Globus pallidus (tissue), 1 donor: ENCODE results near the gene LYPLA2.
A peak's percentile ranks its signal among the peaks of the same experiment; 100 is the strongest.
"Not testable (repeated sequence)": the region's sequence is repeated elsewhere in the genome, so short reads cannot be mapped to it uniquely, and the experiment has no call there.

Source experiments
- DNase-seq: peaks from one replicate; pipeline ENCODE4 v3.0.0-alpha.2; 2015; ENCODE audit warnings: low spot score

LYPLA2 gene

DNA sequence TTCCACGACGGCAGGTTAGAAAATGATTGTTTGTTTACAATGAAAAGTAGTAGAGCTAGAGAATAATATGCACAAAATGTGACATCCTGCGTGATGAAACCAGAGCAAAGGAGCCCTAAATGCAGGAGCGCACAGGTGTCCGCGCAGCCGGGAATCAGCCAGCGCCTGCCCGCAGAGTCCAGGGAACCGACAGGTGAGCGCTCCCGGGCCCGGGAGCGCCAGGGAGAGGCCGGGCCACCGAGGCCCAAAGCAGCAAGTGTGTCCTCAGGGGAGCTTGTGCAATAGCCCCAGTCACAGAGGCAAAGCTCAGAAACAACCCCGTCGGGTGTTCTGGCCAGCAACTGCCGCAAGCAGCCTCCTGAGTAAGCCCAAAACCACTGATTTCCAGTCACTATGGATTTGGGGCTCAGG, 10.4 kb downstream of the LYPLA2 start:
- DNase-seq: no peak

DNA sequence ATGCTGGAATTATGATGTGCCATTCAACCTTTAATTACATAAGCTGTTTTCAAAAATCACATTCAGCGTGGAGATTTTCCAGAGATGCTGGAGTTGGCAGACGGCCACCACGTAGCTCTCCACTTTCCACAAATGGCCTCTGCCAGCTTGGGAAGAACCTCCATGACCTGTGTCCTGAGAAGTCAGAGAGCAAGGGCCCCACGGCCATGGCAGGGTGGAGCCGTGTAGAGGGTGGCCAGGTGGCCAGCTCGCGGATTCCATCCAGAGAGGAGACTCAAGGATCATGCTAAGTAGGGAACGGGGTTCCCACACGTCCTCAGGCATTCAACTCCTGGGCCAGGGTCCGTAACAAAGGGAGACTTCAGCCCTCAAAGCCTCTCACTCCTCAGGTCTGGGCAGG, 10.9 kb downstream of the LYPLA2 start:
- DNase-seq: no peak

DNA sequence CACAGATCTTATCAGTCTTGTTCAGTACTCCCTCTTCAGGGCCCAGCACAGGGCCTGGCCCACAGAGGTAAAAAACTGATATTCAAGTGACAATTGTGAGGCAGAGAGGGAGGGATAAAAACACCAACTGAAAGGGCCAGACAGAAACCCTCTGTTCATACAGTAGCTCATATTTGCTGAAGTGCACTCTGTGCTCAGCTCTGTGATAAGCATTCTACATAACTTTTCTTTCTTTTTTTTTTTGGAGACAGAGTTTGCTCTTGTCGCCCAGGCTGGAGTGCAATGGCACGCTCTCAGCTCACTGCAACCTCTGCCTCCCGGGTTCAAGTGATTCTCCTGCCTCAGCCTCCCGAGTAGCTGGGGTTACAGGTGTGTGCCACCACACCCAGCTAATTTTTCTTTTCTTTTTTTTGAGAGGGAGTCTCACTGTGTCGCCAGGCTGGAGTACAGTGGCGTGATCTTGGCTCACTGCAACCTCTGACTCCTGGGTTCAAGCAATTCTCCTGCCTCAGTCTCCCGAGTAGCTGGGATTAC, 11.9 kb downstream of the LYPLA2 start:
- DNase-seq: not testable (repeated sequence)

DNA sequence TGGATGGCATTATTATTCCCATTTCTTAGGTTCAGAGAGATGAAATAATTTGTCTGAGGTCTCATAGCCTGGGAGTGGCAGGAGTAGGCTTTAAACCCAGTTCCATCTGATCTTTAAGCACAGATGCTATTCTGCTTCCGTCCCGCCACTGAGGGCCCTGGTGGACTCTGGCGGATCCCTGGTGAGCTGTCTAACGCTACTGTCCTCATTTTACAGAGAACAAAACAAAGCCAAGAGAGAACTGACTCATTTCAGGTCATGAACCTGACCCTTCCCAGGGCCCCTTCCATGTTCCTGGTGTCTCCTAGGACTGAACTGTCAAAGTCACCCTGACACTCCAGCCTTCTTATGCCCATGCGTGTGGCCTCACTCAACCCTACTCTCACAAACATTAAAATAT, 12.7 kb downstream of the LYPLA2 start:
- no peak for DNase-seq

DNA sequence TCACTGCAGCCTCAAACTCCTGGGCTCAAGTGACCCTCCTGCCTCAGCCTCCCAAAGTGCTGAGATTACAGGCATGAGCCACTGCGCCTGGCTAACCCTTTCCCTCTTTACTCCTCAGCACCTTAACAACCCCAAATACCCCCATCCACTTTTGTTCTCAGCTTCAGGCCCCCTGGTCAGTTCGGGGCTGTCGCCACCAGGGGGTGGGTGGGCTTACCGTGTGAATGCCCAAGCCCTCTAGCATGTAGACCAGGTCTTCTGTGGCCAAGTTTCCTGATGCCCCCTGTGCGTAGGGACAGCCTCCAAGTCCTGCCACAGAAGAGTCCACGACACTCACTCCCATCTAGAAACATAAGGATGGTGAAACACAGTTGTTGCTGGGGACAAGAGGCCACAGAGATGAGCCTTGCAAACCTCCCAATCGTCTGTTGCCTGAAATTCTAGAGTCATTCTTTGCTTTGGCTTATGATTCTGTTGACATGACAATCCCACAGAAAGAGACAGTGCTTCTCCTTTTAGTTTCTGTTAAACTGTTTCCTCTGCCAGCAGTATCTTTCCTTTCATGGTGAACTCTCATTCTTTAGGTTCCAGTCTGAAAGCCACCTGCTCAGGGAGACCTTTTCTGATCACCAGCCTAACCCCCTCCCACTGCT, 13.4 kb downstream of the LYPLA2 start:
- DNase-seq: no peak

DNA sequence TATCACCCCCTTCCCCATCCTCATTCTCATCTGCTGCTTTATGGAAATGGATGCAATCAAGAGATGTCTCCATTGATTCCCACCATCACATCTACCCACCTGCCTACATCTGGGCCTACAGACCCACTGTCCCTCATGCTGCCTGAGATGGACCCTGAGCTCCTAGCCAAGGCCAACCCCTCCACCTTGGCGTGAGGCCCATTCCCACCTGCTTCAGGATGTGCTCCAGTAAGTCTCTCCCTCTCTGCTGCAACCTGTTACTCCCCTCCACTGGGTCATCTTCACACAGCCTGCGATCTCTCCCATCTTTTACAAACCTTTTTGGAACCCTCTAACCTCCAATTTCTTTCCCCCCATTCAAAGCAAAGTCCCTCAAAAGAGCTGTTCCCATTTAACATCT, 14.1 kb downstream of the LYPLA2 start:
- no peak for DNase-seq

DNA sequence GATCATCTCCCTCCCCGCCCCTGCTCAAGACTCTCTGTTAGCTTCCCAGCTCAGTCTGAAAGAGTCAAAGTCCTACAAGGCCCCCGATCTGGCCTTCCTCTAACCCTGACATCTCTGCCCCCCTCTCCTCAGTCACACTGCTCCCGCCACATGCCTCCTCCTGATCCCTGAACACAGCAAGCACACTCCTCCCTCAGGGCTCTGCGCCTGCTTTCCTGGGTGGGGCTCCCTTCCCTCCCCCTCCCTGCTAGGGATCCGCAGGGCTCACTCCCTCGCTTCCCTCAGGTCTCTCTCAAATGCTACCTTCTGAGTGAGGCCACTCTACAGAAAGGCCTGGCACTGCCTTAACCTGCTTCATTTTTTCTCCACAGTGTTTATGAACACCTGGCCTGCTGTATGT, 15.3 kb downstream of the LYPLA2 start:
- DNase-seq: no peak

DNA sequence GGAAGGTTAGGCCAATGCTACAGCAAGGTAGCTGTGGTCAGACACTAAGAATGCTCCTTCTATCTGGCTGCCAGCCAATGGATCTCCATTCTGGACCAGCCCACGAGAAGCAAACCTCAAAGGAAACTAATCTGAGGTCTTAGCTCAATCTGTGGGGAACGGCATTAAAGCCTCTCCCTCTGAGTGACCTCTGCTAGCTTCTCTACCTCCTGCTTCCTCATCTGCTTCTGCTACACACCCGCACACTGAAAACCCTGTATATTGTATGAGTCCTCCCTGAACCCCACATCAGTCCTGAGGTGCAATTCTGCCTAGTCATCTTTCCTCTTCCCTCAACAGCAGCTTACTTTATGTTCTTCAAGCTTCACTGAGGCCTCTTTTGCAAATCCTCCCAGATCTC, 16.5 kb downstream of the LYPLA2 start:
- no peak for DNase-seq

DNA sequence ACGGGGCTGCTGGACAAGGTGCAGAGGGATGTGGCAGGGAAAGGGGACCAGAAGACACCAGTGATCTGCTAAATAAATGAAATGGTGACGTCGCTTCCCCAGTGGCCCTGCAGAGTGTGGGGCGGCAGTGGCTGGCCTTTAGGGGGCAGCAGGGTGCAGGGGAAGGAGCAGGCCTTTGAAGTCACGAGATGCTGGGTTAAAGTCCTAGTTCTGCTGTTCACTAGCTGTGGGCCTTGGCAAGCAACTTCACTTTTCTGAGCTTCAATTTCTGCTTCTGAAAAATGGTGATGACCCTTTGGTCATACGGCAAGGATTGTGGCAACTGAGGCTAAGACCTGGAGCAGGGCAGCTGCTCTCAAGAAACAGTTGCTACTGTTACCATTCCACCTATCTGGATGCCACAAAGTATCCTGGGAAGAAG, 18.8 kb downstream of the LYPLA2 start:
- DNase-seq: peak; percentile 75

DNA sequence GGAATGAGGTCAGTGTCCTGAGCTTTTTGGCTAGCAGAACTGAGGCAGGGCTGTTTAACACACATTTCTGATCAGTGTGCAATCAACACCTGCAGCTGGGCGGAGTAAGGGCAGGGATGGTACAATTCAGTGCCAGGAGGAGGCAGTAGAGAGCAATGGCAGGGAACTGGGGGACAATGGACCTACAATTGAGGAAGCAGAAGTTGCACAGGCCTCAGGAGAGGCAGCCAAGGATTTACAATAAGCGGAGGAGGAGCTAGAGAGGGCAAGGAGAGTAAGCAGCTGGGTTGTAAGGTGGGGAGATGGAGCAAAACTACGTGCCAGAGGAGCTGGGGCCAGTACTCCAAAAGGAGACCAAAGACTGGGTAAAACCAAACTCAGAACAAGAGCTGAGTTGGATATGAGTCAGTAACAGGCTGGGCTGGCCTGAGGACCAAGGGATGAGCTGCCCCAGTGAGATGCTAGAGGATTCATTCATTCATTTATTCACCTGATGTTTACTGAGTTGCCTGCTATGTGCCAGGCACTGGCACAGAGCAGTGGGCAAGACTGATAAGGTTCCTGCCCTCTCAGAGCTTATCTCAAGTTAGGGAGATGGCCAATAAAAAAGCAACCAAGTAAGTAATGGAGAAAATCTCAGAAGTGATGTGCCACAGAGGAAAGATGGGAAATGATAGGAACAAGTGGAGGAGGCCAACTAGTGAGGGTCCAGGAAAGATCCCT, 20.0 kb downstream of the LYPLA2 start:
- DNase-seq: no peak

DNA sequence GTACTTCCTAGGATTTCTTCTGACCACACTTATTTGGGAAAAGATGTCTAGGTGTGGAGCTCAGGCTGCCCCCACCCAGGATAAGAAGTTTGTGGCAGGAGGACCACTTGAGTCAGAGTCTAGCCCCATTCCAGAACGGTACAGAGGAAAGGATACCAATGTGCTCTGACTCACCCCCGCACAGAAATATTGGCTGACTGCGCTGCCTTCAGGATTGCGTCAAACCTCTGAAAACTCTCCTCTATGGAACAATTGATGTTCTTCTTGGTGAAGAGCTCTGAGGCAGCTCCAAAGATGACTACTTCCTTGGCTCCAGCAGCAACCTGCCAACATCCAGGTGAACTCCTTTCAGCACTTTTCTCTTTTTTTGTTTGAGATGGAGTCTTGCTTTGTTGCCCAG, 23.1 kb downstream of the LYPLA2 start:
- DNase-seq: no peak

DNA sequence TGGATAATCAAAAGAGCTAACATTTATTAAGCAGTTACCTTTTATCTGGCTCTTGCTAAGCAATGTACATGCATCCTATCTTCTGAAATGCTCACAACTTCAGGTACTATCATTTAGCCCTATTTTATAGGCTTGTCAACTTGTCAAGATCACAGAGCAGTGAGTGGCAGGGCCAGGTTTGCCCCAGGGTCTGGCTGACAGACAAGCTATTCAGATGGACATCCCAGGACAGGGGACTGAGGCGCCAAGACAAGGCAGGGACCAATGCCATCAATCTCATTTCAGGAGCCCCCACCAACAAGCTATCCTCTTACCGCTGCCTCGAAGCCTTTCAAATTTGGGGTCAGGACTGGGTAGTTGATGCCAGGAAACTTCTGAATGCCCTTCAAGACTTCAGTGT, 25.4 kb downstream of the LYPLA2 start:
- no peak for DNase-seq

DNA sequence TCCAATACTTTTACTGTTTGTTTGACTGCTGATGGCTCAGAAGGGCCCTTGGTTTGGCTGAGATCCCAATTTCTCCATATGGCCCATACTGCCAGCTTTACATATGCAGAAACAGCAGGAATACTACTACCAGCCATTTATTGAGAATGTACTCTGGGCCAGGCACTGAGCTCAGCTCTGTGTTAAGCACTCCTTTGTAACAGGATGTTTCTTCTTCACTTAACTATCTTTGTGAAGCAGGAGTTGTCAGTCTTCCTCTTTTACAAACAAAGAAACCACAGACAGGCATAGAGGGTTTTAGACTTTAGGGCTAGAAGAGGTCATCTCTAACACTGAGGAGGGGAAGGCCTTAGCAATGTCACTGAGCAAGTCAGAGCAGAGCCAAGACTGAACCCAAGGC, 26.0 kb downstream of the LYPLA2 start:
- no peak for DNase-seq

DNA sequence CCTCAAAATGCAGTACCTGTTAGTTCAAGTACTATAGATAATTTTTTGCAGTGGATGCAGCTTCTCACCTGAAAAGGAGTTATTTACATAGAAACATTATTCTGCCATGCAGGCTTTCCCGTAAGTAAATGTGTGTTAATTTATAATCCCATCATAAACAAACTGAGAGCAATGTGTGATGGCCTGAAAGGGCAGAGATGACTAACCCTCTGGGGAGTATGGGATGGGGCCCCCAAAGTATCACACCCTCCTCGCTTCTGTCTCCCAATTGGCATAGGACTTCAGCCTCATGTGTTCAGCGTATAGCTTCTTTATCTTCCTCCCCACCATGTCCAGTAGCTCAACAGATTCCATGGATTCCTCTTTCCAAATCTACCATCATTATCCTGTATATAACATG, 26.7 kb downstream of the LYPLA2 start:
- DNase-seq: no peak

DNA sequence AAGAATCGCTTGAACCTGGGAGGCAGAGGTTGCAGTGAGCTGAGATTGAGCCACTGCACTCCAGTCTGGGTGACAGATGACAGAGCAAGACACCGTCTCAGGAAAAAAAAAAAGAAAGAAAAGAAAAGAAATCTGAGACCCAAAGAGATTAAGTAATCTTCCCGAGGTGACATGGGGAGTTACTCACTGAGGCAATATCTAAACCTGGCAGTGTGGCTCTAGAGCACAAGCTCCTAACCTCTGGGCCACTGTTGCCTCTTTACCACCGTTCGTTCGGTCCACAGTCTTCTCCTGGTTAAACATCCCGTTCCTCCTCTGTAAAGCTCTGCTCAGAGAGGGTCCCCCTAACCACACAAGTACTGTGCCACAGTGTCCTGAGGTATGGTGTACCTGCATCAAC, 32.8 kb downstream of the LYPLA2 start:
- DNase-seq: no peak

DNA sequence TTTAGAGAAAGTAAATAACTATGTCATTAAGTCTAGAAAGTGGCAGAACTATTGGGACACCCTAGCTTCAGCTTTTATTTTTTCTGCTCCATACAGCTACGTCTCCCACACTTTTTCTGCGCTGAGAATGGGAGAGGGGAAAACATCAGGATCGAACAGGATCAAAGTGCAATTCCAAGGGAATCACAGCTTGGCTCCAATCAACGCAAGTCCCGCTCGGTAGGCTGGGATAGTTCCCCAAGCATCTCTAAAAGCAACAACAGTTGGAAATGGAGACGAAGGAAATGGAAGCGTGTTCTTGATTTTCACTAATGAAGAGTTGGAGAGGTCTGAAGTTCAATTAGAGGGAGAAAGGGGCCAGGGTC, 33.7 kb downstream of the LYPLA2 start:
- no peak for DNase-seq

DNA sequence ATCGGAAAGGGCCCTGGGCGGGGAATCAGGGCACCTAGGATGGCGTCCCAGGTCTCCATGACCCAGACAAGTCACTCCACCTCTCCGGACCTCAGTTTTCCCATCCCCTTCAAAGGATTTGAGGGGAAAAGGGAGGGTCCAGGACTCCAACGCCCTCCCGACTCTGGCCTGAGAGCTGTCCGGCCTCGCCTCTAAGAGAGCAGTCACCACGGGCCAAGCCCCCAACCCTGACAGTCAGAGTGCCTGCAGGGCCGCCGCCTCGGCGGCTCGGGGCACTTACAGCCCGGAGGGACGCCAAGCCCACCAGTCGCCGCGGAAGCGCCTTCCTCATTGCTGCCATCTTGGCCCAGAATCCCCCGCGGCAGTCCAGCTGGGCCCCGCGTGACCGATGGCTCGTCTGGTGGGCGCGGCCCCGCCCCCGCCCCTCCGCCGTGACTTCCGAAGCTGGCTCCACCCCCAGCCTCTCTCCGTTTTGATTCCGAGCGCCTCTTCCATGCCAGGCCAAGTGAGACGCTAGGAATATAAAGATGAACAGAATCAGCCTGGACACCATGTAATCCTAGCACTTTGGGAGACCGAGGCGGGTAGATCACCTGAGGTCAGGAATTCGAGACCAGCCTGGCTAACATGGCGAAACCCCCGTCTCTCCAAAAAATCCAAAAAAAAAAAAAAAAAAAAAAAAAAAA, 34.3 kb downstream of the LYPLA2 start, which contains the start of gene HMGCL:
HMGCL (minus strand) TSS at position 354 of the 686 bp plus-strand sequence; CDS start at position 340, 14 bp downstream.
- peak; percentile 88 for DNase-seq

DNA sequence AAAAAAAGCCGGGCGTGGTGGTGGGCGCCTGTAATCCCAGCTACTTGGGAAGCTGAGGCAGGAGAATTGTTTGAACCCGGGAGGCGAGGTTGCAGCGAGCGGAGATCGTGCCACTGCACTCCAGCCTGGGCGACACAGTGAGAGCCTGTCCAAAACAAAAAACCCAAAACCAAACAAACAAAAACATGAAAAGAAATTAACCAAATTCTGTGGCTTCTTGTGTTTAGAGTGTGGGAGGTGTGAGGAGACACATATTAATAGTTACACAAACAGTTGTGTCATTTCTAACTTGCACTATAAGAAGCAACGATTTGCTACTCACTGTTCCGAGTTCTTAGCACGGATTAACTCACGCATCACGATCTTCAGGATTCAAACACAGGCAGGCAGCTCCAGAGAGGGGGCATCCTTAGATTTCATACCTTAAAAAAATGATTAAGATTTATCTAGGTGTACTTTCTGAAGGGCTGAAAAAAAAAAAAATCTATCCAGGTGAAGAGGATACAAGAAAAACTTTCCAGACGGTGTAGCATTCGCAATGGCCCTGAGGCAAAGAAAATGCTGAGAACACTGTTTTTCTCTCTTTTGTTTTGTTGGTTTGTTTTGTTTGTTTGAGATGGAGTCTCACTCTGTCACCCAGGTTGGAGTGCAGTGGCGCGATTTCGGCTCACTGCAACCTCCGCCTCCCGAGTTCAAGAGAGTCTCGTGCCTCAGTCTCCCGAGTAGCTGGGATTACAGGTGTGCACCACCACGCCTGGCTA, 35.0 kb downstream of the LYPLA2 start:
- DNase-seq: no peak

DNA sequence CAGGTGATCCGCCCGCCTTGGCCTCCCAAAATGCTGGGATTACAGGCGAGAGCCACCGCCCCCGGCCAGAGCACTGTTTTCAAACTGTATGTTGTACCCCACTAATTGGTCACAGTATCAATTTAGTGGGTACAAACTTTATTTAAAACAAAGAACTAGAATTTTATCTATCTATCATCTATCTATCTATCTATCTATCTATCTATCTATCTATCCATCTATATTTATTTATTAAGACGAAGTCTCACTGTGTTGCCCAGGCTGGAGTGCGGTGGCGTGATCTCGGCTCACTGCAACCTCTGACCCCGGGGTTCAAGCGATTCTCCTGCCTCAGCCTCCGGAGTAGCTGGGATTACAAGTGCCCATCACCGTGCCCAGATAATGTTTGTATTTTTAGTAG, 35.6 kb downstream of the LYPLA2 start:
- DNase-seq: not testable (repeated sequence)

DNA sequence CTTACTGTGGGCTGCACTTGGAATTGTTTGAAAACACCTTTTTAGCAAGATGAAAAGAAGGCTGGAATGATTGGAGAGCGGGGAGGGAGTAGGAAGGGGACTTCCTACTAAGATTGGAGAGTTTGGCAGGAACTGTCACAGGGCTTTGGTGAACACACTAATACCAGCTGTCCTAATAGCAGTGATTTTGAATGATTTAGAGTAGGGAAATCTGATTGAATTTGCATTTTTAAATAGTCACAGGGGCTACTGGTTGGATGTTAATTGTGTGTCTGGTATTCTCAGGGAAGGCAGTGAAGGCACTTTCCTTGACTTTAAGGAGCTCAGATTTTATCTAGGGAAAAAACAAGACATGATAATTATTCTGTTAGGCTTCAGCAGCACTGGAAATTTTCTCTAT, 36.8 kb downstream of the LYPLA2 start:
- no peak for DNase-seq

DNA sequence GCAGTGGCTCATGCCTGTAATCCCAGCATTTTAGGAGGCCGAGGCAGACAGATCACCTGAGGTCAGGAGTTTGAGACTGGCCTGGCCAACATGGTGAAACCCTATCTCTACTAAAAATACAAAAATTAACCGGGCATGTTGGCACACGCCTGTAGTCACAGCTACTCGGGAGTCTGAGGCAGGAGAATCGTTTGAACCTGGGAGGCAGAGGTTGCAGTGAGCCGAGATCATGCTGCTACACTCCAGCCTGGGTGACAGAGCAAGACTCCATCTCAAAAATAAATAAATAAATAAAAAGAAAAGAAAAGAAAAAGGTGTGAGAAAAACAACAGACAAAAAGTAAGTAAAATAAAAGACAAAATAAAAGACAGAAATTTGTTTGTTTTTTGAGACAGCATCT, 43.2 kb downstream of the LYPLA2 start:
- DNase-seq: not testable (repeated sequence)

DNA sequence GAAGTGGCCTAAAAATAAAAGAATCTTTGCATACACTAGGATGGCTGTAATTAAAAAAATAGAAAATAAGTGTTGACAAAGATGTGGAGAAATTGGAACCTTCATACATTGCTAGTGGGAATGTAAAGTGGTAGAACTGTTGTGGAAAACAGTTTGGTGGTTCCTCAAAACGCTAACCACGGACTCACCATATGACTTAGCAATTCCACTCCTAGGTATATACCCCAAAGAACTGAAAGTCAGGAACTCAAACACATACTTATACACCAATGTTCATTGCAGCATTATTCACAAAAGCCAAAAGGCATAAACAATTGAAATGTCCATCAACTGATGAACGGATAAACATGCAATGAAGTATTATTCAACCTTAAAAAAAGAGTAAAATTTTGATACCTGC, 45.1 kb downstream of the LYPLA2 start:
- DNase-seq: no peak
